Caco-2 (cell line): Measurements from ENCODE around the gene TXNIP. TPM values are rescaled to one million over a fixed set of nuclear protein-coding genes. Genes with fewer than 3 reads are reported as not detected.
A peak's percentile ranks its signal among the peaks of the same experiment; 100 is the strongest.

ENCODE experiments used
- BruUV-seq: library from RNA; stranded (reverse); fragments of 400-500 nt; replicated peaks from 2 replicates; lab custom pipeline; 2021; lab: Mats Ljungman, UMichigan
- CTCF ChIA-PET: fragments of 300-600 bp; sonication (Branson Sonifier 250); formaldehyde crosslinking; loops from one replicate; lab custom pipeline; 2022; ENCODE audit warnings: antibody characterized with exemption; lab: Charles Lee
- POLR2A ChIA-PET: fragments of 300-600 bp; sonication (Branson Sonifier 250); formaldehyde crosslinking; loops from one replicate; lab custom pipeline; 2022; ENCODE audit warnings: antibody characterized with exemption; lab: Charles Lee
- DNase-seq, 2 experiments: peaks; one replicate each; pipeline versions ENCODE4 v3.0.0 to v3.0.0-alpha.2; 2020 to 2022
- H3K27me3 ChIP-seq: replicated peaks from 2 replicates; pipeline ENCODE4 v1.6.0; 2011; ENCODE audit warnings: low read length; ENCODE audit not compliant: control insufficient read depth, insufficient read depth
- H3K36me3 ChIP-seq: 2 replicates; pipeline ENCODE4 v1.5.1; 2011; ENCODE audit warnings: low read length; ENCODE audit not compliant: control insufficient read depth, insufficient read depth
- H3K4me1 ChIP-seq: fragments of 250-450 bp; sonication (Bioruptor Pico); 2 replicates; pipeline ENCODE4 v1.5.1; 2020; ENCODE audit warnings: mild to moderate bottlenecking
- H3K4me3 ChIP-seq: 2 replicates; pipeline ENCODE4 v1.5.1; 2011; ENCODE audit warnings: low read depth, mild to moderate bottlenecking, control low read depth, low read length
- H3K9me3 ChIP-seq: fragments of 250-450 bp; sonication (Bioruptor Pico); 2 replicates; pipeline ENCODE4 v1.5.1; 2020; ENCODE audit warnings: mild to moderate bottlenecking, moderate library complexity
- H3K27ac Mint-ChIP-seq: one replicate; pipeline ENCODE4 v1.8.0; 2022; ENCODE audit warnings: mixed read lengths; ENCODE audit not compliant: unreplicated experiment
- H3K27me3 Mint-ChIP-seq: one replicate; pipeline ENCODE4 v1.8.0; 2022; ENCODE audit warnings: mixed read lengths; ENCODE audit not compliant: insufficient read depth, unreplicated experiment
- H3K36me3 Mint-ChIP-seq: one replicate; pipeline ENCODE4 v1.8.0; 2022; ENCODE audit warnings: mild to moderate bottlenecking, mixed read lengths; ENCODE audit not compliant: insufficient read depth, unreplicated experiment
- H3K4me1 Mint-ChIP-seq: one replicate; pipeline ENCODE4 v1.8.0; 2022; ENCODE audit warnings: low read depth, mixed read lengths; ENCODE audit not compliant: unreplicated experiment
- H3K4me3 Mint-ChIP-seq: one replicate; pipeline ENCODE4 v1.8.0; 2022; ENCODE audit warnings: mild to moderate bottlenecking, moderate library complexity, mixed read lengths; ENCODE audit not compliant: unreplicated experiment
- H3K9me3 Mint-ChIP-seq: one replicate; pipeline ENCODE4 v1.8.0; 2022; ENCODE audit warnings: mixed read lengths; ENCODE audit not compliant: unreplicated experiment
- CTCF ChIP-seq, 2 experiments: fragments of 200-600 bp in 1 of 2; IDR thresholded peaks; 1 replicate in 1 of 2; 2 replicates in 1 of 2; pipeline versions ENCODE4 v1.5.1 to v1.8.0; 2011 to 2022; ENCODE audit warnings: antibody characterized with exemption in 1 of 2, control low read depth in 1 of 2, inconsistent platforms in 1 of 2, low read depth in 1 of 2, low read length in 1 of 2, mild to moderate bottlenecking in 1 of 2, moderate library complexity in 1 of 2; ENCODE audit not compliant: insufficient read depth in 1 of 2, severe bottlenecking in 1 of 2, unreplicated experiment in 1 of 2
- intact Hi-C: fragments of 100-400 bp; cut with micrococcal nuclease; formaldehyde crosslinking; loops from one replicate; pipeline ENCODE4 v1.10.0; 2022; ENCODE audit not compliant: unreplicated experiment
- total RNA-seq: library from RNA; stranded (reverse); gene quantifications from 2 replicates; pipeline ENCODE4 v1.2.3, GENCODE V29; 2022

The TXNIP gene
- total RNA-seq, 1 experiment from 2014 or later: 27.5 TPM

DNA sequence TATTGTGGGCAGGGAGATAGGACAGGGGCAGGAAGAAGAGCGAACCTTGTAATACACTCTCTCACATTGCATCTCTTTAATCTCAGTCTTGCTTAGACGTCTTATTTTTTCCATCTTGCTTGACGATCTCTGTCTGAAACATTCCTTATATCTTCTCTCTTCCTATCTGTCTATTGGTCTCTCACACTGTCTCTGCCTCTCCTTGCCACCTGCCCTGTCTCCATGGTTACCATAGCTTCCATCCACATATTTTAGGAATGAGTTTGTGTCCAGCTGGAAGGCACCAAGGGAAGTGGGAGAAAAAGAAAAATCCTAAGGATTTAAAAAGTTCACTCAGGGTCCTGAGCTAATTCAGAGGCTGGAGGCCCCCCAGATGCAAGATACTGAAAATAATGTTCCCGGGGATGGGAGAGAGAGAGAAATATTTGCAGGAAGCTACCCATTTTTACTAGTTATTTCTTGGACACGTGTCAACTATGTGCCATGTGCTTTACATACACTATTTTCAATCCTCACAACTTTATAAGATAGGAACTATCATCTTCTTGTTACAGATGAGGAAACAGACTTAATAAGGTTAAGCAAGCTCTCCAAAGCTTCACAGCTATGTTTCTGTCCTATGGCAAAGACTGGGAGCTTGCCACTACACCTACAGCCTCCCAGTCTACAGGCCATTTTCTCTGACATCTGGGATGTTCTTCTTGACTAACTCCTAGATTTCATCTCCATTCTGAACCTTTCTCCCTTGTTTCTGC lies 32.9 kb downstream of the TXNIP start:
- Histone ChIP-seq H3K27me3 (no peaks in the 10 kb centered on the region; the same call in 1 of the 2 replicates), H3K36me3 (no peaks in the 10 kb centered on the region), H3K9me3 (no peaks in the 10 kb centered on the region; the same call in 1 of the 2 replicates), H3K4me3 (peak overlapping the region; percentile 52; the same call in 1 of the 2 replicates), H3K4me1 (peaks cover 17% of the 10 kb centered on the region)
- no peak for TF ChIP-seq CTCF (IDR thresholded peaks at IDR 0.05; ENCODE audit: insufficient read depth in 1 of 2, low read depth in 1 of 2, low read length in 1 of 2, severe bottlenecking in 1 of 2, unreplicated experiment in 1 of 2)
- CTCF ChIA-PET: interaction anchor here (2.0 to 2.4 kb wide), 3 partner anchors 15 to 118 kb away, joined by 9 to 18 read pairs (median 14); partner anchors contain the start of genes NUDT17 and RBM8A
- Mint-ChIP-seq H3K36me3 (no peaks in the 10 kb centered on the region), H3K4me3 (peak overlapping the region; percentile 87), H3K27ac (no peak overlapping the region), H3K27me3 (peaks cover 11% of the 10 kb centered on the region), H3K9me3 (no peaks in the 10 kb centered on the region), H3K4me1 (peaks cover 21% of the 10 kb centered on the region)
- no peak for DNase-seq
- no TSS peak for BruUV-seq
- intact Hi-C loops: loop anchor here (1.0 to 5.0 kb wide), 6 partner anchors 31 to 74 kb away; partner anchors contain the start of genes PEX11B, RBM8A and TXNIP
- POLR2A ChIA-PET: interaction anchor here (1.9 kb wide), 1 partner anchor 36 kb away, joined by 25 read pairs; the partner anchor contains the start of gene RBM8A

GRCh38 chr1:145962157-145963102 lies 33.9 kb downstream of the TXNIP start:
- POLR2A ChIA-PET: no interaction called here
- intact Hi-C loops: loop anchor here (2.0 to 5.0 kb wide), 3 partner anchors 36 to 75 kb away; partner anchors contain the start of gene RBM8A

More at GRCh38 chr1:145962157-145963102, 33.9 kb downstream of the TXNIP start:
- Histone ChIP-seq H3K27me3 (no peaks in the 10 kb centered on the region; the same call in 1 of the 2 replicates), H3K4me1 (peaks cover 20% of the 10 kb centered on the region), H3K9me3 (no peaks in the 10 kb centered on the region; the same call in 1 of the 2 replicates), H3K4me3 (peak overlapping the region; percentile 40), H3K36me3 (no peaks in the 10 kb centered on the region)
- H3K4me1 Mint-ChIP-seq: peaks cover 22% of the 10 kb centered on the region
- peak overlapping the region; percentile 68 for H3K4me3 Mint-ChIP-seq
- no peaks in the 10 kb centered on the region for H3K36me3 Mint-ChIP-seq
- BruUV-seq: no TSS peak
- no peak overlapping the region for H3K27ac Mint-ChIP-seq
- DNase-seq: no peak
- CTCF ChIA-PET: interaction anchor here (2.1 kb wide), 1 partner anchor 35 kb away, joined by 14 read pairs; the partner anchor contains the start of gene RBM8A
- H3K9me3 Mint-ChIP-seq: no peaks in the 10 kb centered on the region
- peaks cover 11% of the 10 kb centered on the region for H3K27me3 Mint-ChIP-seq
- TF ChIP-seq CTCF (IDR thresholded peaks at IDR 0.05; ENCODE audit: insufficient read depth in 1 of 2, low read depth in 1 of 2, low read length in 1 of 2, severe bottlenecking in 1 of 2, unreplicated experiment in 1 of 2): no peak
